ENCODE data around the gene SOX1.

The SOX1 gene

DNA sequence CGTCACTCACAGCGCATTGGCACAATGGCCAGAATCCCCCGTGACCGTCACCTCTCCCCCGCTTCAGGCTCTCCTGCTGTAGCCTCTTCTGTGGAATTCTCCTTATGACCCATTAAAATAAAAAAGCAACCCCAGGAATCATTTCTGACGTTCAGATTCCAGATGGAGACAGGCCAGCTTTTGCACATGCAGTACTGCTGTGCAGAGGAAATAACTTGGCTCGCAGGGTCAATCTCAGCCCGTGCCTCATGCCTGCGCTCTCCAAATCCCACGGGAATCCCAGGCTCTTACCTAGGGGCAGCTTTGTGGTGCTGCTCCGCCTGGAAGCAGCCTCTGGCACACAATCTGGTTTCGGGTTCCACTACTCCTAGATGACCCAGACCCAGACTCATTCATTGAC, 32.7 kb upstream of the SOX1 start:
- POLR2A ChIA-PET = no interaction called here
- TF ChIP-seq, protein P1, sequence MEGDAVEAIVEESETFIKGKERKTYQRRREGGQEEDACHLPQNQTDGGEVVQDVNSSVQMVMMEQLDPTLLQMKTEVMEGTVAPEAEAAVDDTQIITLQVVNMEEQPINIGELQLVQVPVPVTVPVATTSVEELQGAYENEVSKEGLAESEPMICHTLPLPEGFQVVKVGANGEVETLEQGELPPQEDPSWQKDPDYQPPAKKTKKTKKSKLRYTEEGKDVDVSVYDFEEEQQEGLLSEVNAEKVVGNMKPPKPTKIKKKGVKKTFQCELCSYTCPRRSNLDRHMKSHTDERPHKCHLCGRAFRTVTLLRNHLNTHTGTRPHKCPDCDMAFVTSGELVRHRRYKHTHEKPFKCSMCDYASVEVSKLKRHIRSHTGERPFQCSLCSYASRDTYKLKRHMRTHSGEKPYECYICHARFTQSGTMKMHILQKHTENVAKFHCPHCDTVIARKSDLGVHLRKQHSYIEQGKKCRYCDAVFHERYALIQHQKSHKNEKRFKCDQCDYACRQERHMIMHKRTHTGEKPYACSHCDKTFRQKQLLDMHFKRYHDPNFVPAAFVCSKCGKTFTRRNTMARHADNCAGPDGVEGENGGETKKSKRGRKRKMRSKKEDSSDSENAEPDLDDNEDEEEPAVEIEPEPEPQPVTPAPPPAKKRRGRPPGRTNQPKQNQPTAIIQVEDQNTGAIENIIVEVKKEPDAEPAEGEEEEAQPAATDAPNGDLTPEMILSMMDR (IDR thresholded peaks at IDR 0.05; ENCODE audit: control extremely low read depth, extremely low read depth, low read depth, missing control alignments) = no peak
- DNase-seq (ENCODE audit: extremely low spot score) = no peak
- CTCF ChIA-PET = no interaction called here

DNA sequence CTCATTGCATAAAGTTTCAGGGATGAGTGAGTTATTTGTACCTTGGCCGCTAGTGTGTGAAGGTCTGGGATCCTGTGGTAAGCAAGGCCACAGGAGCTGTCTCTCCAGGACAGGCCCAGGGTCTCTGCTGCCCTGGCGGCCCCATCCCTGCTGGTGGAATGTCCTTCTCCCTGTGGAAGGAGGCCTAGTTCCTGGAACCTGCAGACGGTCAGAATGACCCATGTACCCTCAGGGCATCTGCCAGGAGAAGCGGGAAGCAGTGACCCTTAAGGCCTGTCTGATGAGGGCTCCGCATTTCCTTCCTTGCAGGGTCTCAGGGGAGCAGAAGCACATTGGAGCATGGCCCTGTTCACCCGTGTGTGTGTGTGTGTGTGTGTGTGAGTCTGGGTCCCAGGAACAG, 32.1 kb upstream of the SOX1 start:
- no peak for DNase-seq (ENCODE audit: extremely low spot score)
- POLR2A ChIA-PET = no interaction called here
- TF ChIP-seq, protein P1 (IDR thresholded peaks at IDR 0.05; ENCODE audit: control extremely low read depth, extremely low read depth, low read depth, missing control alignments) = no peak
- CTCF ChIA-PET = no interaction called here

DNA sequence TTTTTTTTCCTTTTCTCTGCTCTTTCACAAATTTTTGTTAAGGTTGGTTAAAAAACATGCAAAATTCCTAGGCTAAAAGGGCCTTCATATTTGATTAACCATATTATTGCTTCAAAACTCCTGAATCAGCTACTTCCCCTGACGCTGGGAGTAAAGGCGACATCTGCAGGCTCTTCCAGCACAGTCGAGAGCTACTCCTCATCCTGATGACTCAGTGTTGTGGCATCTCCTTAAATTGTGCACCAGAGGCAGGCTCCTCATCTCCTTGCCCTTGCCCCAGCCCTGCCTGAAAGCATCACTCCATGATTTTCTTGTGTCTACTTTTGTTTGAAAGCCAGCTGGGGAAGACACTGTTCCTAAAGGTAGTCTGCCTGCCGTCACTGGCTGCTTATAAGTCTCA, 24.5 kb upstream of the SOX1 start:
- TF ChIP-seq, protein P1 (IDR thresholded peaks at IDR 0.05; ENCODE audit: control extremely low read depth, extremely low read depth, low read depth, missing control alignments) = no peak
- ChIA-PET POLR2A (no interaction called here), CTCF (interaction anchor here (0.9 kb wide), 1 partner anchor 19 kb away, joined by 3 read pairs; no protein-coding TSS in a partner anchor)
- no peak for DNase-seq (ENCODE audit: extremely low spot score)

DNA sequence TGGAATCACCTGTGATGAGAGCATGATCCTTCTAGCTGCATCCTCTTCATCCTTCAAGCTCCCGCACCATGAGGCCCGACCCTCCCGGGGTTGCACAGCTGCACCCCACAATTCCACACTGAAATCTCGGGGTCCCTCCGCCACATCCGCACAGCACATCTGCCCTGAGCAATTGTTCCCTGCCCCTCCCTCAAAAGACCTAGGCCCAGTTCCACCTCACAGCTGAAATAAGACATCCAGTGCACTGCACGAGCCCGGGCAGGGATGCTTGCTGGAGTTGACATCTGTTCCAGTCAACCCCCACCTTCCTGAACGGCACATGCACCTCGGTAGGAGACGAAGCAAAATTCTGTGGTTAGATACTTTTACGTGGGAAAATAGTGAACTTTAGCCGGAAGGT, 14.7 kb upstream of the SOX1 start:
- POLR2A ChIA-PET = no interaction called here
- CTCF ChIA-PET = no interaction called here

DNA sequence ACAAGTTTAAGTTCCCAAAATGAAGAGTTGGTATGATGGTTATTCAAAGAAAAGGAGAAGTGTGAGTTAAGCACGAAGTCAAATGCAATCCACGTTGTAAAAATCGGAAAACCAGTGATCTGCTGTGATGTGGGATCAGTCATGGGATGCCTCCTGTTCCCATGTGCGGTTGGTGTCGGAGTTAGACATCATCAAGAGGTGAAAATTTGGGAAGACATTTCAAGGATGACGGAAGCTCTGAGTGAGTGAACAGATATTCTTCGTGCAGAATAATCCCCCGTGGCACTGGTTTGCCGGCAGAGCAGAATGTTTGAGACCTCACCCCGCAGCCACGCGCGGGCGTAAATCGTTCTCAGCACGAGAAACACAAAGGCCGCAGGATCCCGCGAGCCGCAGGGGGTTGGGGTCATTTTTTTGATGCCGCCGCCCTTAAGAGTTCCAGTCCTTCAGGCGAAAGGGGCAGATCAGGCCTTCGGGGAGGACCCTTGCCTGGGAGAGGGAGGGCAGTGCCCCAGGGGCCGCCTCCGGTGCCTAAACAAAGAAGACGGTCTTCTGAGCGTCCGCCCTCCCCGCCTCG, 13.7 kb upstream of the SOX1 start:
- ChIA-PET CTCF (no interaction called here), POLR2A (no interaction called here)
- TF ChIP-seq, protein P1 (IDR thresholded peaks at IDR 0.05; ENCODE audit: control extremely low read depth, extremely low read depth, low read depth, missing control alignments) = no peak
- DNase-seq (ENCODE audit: extremely low spot score) = no peak

More for the DNA sequence above, 14.7 kb upstream of the SOX1 start:
- DNase-seq (ENCODE audit: extremely low spot score) = no peak
- TF ChIP-seq, protein P1 (IDR thresholded peaks at IDR 0.05; ENCODE audit: control extremely low read depth, extremely low read depth, low read depth, missing control alignments) = no peak

DNA sequence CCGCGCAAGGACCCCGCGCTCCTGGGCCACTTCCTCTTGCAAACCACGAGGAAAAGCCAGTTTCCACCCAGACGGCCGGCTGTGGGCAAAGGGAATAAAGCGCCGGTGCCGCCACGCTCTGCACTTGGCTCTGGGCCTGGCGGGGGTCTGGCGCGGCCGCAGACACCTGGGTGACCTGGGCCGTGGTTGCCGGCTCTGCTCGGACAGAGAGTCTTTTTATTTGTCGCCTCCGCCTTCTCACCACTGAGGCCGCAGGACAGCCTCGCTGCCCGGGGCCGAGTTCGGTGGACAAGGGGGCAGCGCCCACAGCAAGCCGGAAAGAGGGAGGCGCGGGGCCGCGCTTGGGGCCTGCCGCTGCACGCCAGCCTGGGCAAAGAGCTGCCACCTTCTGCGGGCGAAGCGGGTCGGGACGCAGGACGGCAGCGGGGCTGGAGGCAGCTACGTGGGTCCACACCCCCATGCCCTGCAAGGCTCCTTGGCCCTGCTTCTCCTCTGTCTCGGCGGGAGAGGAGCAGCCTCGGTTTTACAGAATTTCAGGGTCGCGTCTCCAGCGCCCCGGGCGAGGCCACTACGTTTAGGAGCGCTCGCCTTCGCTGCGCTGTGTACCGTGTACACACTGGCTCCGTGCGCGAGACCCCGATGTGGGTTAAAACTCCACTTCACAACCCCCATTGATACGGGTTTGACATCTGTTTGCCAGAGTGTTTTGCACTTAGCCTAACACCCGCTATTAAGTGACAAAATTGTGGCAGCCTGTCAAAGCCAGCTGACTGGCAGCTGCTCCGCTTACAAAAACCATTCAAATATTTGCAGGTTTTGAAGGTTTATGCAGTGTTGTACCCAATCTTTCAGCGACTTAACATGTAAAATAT, 13.0 kb upstream of the SOX1 start:
- no peak for DNase-seq (ENCODE audit: extremely low spot score)
- ChIA-PET CTCF (no interaction called here), POLR2A (no interaction called here)
- TF ChIP-seq, protein P1 (IDR thresholded peaks at IDR 0.05; ENCODE audit: control extremely low read depth, extremely low read depth, low read depth, missing control alignments) = no peak
